Body of pancreas (tissue), 4 donors: ENCODE measurements around the gene MPP1. TPM values are rescaled to one million over a fixed set of nuclear protein-coding genes. Genes with fewer than 3 reads are reported as not detected.
A peak's percentile ranks its signal among the peaks of the same experiment; 100 is the strongest.

ENCODE experiments used
- ATAC-seq: fragments of 150-250 bp; one replicate; pipeline ENCODE4 v1.9.1; 2016
- DNase-seq, 4 donors: peaks; one replicate each; pipeline ENCODE4 v3.0.0-alpha.2; 2019
- H3K27ac ChIP-seq, 4 donors: fragments of 200-600 bp; sonication (generic); 1 replicate in 3 of 4; 2 replicates in 1 of 4; pipeline versions ENCODE4 v1.5.1 to v1.6.1; 2016 to 2019; ENCODE audit warnings: mild to moderate bottlenecking in 1 of 4, mixed read lengths in 1 of 4, moderate library complexity in 1 of 4
- H3K27me3 ChIP-seq, 2 donors: fragments of 200-600 bp; sonication (generic); one replicate each; pipeline ENCODE4 v1.6.0; 2016; ENCODE audit warnings: mild to moderate bottlenecking in 1 of 2
- H3K36me3 ChIP-seq, 2 donors: fragments of 200-600 bp; sonication (generic); replicated peaks in 1 of 2; 2 replicates each; pipeline ENCODE4 v1.5.1; 2016; ENCODE audit warnings: low read depth in 2 of 2; ENCODE audit not compliant: insufficient read depth in 1 of 2
- H3K4me1 ChIP-seq: fragments of 200-600 bp; sonication (generic); one replicate; pipeline ENCODE4 v1.6.0; 2016
- H3K4me3 ChIP-seq, 2 donors: fragments of 200-600 bp; sonication (generic); 1 replicate in 1 of 2; 2 replicates in 1 of 2; pipeline ENCODE4 v1.5.1; 2016 to 2019
- H3K9me3 ChIP-seq, 3 donors: fragments of 200-600 bp; sonication (generic); 1 replicate in 2 of 3; 2 replicates in 1 of 3; pipeline ENCODE4 v1.5.1; 2016
- CTCF ChIP-seq, 7 experiments: fragments of 450-650 bp in 4 of 7; fragments of 200-600 bp in 3 of 7; sonication (generic) in 3 of 7; IDR thresholded peaks; one replicate each; pipeline ENCODE4 v1.5.1; 2016 to 2019; ENCODE audit warnings: antibody characterized with exemption in 7 of 7
- POLR2A ChIP-seq, 3 donors: fragments of 450-650 bp; IDR thresholded peaks; one replicate each; pipeline ENCODE4 v1.6.1; 2016; ENCODE audit warnings: antibody characterized with exemption in 3 of 3, mild to moderate bottlenecking in 2 of 3
- WGBS, 2 donors: methylation state at CpG; one replicate each; pipeline ENCODE4 v1.1.5; 2017; 5-methylcytosine and 5-hydroxymethylcytosine counted together
- intact Hi-C: fragments of 100-400 bp; cut with DNase I; formaldehyde crosslinking; loops from one replicate; pipeline ENCODE4 v1.15.1; 2023
- total RNA-seq, 2 donors: library from RNA; depleted of rRNA; stranded (reverse); fragments of >200 nt; gene quantifications; one replicate each; pipeline ENCODE4 v1.1.0, GENCODE V29; 2016

MPP1 gene
- total RNA-seq, 2 donors from 2014 or later, result 24.9 to 31.6 TPM

GRCh38 chrX:154776753-154777152 is 28.5 kb downstream of the MPP1 start:
- TF ChIP-seq POLR2A (IDR thresholded peaks at IDR 0.05) (no peak), CTCF (IDR thresholded peaks at IDR 0.05) (no peak)
- no peak for DNase-seq
- Histone ChIP-seq H3K9me3 (no peaks in the 10 kb centered on the region), H3K36me3 (peaks cover 0 to 4% of the 10 kb centered on the region in 2 donors), H3K4me1 (no peaks in the 10 kb centered on the region), H3K27me3 (no peaks in the 10 kb centered on the region), H3K27ac (no peak overlapping the region), H3K4me3 (no peak overlapping the region)
- intact Hi-C loops, result no loop called here
- ATAC-seq, result no peak
- WGBS, 2 donors, result 93 to 95% methylated on average over 2 of the region's 2 CpGs

DNA sequence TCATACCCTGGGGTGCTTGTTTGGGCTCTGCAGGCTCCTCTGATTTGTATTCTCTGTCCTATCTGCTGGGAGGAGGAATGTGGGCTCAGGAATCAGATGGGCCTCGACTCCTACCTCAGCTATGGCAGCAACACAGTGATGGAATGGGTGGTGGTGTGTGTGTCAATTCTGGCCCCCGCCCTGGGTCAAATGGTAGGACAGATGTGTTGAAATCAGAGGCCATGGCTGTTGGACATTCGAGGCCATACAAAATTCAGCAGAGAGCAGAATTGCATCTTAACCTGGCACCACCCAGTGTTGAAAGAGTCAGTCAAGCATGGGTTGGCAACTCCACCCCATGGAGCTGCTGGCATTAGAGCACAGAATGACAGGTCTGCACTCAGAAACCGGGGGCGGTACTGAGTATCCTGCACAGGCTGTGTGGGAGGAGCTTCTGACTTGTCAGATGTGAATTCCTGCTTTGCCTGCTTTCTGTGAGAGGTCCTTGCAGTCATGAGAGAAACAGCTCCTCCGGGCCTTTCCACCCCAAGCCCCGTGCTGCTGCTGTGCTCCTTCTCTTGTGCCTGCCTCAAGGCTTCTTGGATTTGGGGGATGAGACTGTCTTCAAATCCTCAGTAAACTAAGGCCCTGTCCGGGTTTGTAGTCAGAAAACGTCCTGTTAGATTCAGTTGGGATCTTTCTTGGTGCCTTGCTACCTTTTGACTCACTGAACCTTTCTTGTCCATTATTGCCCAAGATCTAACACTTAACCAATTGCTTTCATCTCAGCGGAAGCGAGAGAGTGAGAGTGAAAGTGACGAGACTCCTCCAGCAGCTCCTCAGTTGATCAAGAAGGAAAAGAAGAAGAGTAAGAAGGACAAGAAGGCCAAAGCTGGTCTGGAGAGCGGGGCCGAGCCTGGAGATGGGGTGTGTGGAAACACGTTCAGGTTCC is 29.6 kb downstream of the MPP1 start:
- peaks cover 0 to 4% of the 10 kb centered on the region in 2 donors for H3K36me3 ChIP-seq
- WGBS, 2 donors, result 71 to 77% methylated on average over 10 to 13 of the region's 15 CpGs
- H3K9me3 ChIP-seq, result no peaks in the 10 kb centered on the region
- H3K4me3 ChIP-seq, result no peak overlapping the region
- no peak overlapping the region for H3K27ac ChIP-seq
- TF ChIP-seq CTCF (IDR thresholded peaks at IDR 0.05) (no peak), POLR2A (IDR thresholded peaks at IDR 0.05) (no peak)
- intact Hi-C loops, result no loop called here
- DNase-seq, result peak in 3 of 4 donors; percentile 31 to 51 (median 37)
- no peaks in the 10 kb centered on the region for H3K4me1 ChIP-seq
- H3K27me3 ChIP-seq, result no peaks in the 10 kb centered on the region
- peak; percentile 63 for ATAC-seq

DNA sequence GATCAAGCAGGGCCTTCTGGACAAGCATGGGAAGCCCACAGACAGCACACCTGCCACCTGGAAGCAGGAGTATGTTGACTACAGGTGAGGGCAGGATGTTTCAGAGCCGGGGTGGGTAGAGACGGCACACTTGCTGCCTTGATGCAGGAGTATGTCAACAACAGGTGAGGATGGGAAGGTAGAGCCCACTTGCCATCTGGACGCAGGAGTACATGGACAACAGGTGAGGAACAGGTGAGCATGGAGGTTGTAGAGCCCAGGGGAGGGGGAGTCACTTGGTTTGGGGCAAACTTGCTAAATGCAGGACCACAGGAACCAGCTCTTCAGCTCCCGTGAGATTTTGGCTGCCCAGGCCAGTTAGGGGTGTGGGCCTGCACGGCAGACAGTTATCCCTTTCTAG is 30.7 kb downstream of the MPP1 start:
- intact Hi-C loops, result no loop called here
- no peak overlapping the region for H3K27ac ChIP-seq
- no peak for TF ChIP-seq POLR2A (IDR thresholded peaks at IDR 0.05)
- TF ChIP-seq CTCF (IDR thresholded peaks at IDR 0.05), result no peak
- ATAC-seq (no peak), DNase-seq (no peak)
- no peak overlapping the region for H3K4me3 ChIP-seq
- no peaks in the 10 kb centered on the region for H3K4me1 ChIP-seq
- 76 to 90% methylated on average over 4 to 5 of the region's 5 CpGs for WGBS, 2 donors
- H3K9me3 ChIP-seq, result no peaks in the 10 kb centered on the region
- H3K27me3 ChIP-seq, result no peaks in the 10 kb centered on the region
- peaks cover 0 to 4% of the 10 kb centered on the region in 2 donors for H3K36me3 ChIP-seq

DNA sequence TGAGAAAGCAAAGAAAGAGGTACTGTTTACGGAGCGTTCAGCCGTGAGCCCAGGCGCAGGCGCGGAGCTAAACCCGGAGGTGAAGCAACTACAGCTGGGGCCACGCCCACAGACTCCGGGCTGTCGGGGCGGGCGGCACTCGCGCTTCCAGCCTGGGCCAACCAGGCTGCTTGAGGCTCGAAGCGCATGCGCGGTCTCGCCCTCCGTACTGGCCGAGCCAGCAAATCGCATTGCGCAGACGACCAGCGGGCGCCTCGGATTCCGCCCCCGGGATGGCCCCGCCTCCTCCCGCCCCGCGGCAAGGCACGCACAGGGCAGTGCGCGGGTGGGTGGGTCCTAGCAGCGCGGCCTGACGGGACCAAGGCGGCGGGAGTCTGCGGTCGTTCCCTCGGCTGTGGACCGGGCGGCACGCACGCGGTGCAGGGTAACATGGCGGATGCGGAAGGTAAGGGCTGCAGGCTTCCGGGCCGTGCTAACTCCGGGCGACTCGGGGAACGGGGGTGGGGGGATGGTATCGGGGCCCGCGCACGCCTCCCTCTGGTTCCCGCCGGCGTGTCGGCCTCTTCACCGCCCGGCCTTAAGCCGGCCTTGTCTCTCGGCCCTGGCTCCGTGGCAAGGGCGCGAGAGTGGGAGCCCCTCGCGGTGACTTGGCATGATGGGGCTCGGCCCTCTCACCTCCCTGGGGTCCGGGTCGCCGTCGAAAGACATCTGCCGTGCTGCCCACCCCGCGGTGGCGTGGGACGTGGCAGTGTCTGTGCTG is 42.6 kb downstream of the MPP1 start, which contains the start of gene DKC1:
TSS of gene DKC1 (plus strand) at position 328 of the 760 bp plus-strand sequence. CDS start at position 430, 102 bp downstream.
- Histone ChIP-seq H3K4me3 (peak within 1 kb of the TSS; percentile 47 to 62), H3K36me3 (no peaks in the 10 kb centered on the region), H3K27ac (peak within 1 kb of the TSS; percentile 55 to 84 (median 76)), H3K9me3 (no peaks in the 10 kb centered on the region), H3K27me3 (no peaks in the 10 kb centered on the region), H3K4me1 (peaks cover 9% of the 10 kb centered on the region)
- ATAC-seq, result peak; percentile 97
- peak; percentile 96 to 98 (median 97) for DNase-seq
- TF ChIP-seq CTCF (IDR thresholded peaks at IDR 0.05), result peak in 2 of 7 experiments; percentile 3 to 16
- peak; percentile 40 to 72 (median 63) for TF ChIP-seq POLR2A (IDR thresholded peaks at IDR 0.05)
- intact Hi-C loops, result no loop called here
- WGBS, 2 donors, result 0% methylated on average over 28 of the region's 84 CpGs; no CpG with 5 or more reads in 1 of the 2 donors
